ENCODE data around the gene GSN.

The GSN gene

DNA sequence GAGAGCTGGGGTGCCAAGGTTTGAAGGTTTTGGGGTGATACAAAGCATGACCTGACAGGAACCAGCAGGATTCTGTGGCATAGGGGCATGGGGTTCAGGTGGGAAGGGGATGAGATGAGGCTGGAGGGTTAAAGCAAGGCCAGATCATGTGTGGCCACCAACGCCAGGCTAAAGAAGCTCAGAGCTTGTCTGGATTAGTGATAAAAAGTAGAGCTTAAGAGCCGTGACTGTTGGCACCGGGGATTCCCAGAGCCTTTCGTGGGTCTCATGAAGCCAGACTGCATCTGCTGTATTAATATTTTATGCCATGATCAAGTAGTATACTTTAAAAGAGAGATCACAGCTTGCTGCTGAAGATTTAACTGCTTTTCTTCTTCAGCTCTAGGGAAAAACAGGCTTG, 8.5 kb upstream of the GSN start:
- Histone ChIP-seq H3K36me3 (ENCODE audit: insufficient read depth) (no peaks in the 10 kb centered on the region), H3K4me2 (no peak overlapping the region), H3K4me3 (IDR thresholded peaks at IDR 0.05; ENCODE audit: insufficient read depth, low read depth, low read length) (no peak overlapping the region), H3K9ac (no peak overlapping the region), H3K79me2 (ENCODE audit: insufficient read depth, low read depth) (no peaks in the 10 kb centered on the region), H4K20me1 (ENCODE audit: insufficient read depth) (no peaks in the 10 kb centered on the region), H2AFZ (ENCODE audit: low read depth) (no peak overlapping the region), H3K27ac (no peak overlapping the region), H3K27me3 (ENCODE audit: insufficient read depth, low read depth) (no peaks in the 10 kb centered on the region), H3K4me1 (ENCODE audit: low read depth, poor library complexity, severe bottlenecking) (no peaks in the 10 kb centered on the region)
- TF ChIP-seq, protein P1, sequence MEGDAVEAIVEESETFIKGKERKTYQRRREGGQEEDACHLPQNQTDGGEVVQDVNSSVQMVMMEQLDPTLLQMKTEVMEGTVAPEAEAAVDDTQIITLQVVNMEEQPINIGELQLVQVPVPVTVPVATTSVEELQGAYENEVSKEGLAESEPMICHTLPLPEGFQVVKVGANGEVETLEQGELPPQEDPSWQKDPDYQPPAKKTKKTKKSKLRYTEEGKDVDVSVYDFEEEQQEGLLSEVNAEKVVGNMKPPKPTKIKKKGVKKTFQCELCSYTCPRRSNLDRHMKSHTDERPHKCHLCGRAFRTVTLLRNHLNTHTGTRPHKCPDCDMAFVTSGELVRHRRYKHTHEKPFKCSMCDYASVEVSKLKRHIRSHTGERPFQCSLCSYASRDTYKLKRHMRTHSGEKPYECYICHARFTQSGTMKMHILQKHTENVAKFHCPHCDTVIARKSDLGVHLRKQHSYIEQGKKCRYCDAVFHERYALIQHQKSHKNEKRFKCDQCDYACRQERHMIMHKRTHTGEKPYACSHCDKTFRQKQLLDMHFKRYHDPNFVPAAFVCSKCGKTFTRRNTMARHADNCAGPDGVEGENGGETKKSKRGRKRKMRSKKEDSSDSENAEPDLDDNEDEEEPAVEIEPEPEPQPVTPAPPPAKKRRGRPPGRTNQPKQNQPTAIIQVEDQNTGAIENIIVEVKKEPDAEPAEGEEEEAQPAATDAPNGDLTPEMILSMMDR (conservative IDR thresholded peaks at IDR 0.05; ENCODE audit: low read depth, low read length): no peak

DNA sequence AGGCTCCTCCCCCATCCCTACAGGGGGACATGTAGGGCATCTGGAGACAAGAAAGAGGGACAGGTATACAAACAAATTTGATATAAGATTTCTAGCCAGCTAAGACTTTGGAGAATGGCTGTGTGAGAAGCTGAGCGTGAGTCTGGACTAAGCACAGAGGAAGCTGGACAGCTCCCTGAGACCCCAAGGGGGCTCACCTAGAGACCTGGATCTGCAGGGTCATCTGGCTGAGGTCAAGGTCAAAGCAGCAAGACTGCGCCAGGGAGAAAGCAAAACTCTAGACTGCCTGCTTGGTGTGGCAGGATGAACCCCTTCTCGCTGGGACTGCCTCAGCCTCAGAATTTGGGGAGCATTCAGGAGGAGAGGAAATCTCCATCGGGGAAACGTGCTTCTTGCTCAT, 8.0 kb upstream of the GSN start:
- no peaks in the 10 kb centered on the region for H3K79me2 ChIP-seq (ENCODE audit: insufficient read depth, low read depth)
- no peak overlapping the region for H3K4me2 ChIP-seq
- no peak overlapping the region for H3K4me3 ChIP-seq (IDR thresholded peaks at IDR 0.05; ENCODE audit: insufficient read depth, low read depth, low read length)
- H3K27ac ChIP-seq: no peak overlapping the region
- no peaks in the 10 kb centered on the region for H4K20me1 ChIP-seq (ENCODE audit: insufficient read depth)
- H3K27me3 ChIP-seq (ENCODE audit: insufficient read depth, low read depth): no peaks in the 10 kb centered on the region
- no peaks in the 10 kb centered on the region for H3K36me3 ChIP-seq (ENCODE audit: insufficient read depth)
- H3K9ac ChIP-seq: no peak overlapping the region
- TF ChIP-seq, protein P1 (conservative IDR thresholded peaks at IDR 0.05; ENCODE audit: low read depth, low read length): no peak
- H2AFZ ChIP-seq (ENCODE audit: low read depth): no peak overlapping the region
- no peaks in the 10 kb centered on the region for H3K4me1 ChIP-seq (ENCODE audit: low read depth, poor library complexity, severe bottlenecking)

DNA sequence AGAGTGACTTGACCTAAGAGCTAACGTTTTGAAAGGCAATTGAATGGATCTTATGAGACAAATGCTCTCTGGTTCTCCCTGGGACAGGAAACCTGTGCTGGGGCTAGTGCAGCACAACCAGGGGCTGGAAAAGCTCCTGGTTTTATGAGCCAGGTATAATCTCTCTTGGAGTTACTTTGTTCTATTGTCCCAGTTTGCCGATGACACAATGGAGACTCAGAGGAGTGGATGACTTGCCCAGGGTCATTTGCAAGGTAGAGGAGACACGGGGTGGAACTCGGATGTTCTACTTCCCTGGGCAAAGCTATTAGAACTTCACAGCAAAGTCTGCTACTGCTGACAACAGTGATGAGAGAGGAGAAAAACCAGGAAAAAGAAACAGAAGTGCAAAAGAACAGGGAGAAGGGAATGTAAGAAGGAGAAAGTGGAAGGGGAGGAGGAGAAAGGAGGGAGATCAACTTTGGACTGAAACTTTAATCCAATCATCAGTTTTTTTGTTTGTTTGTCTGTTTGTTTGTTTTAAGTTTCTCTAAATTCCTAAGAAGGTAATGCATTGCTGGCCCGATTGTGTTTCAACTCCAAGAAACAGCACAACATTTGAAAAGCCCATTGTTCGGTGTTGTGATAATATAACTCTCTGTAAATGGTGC, 7.4 kb upstream of the GSN start:
- Histone ChIP-seq H2AFZ (ENCODE audit: low read depth) (no peak overlapping the region), H3K27me3 (ENCODE audit: insufficient read depth, low read depth) (no peaks in the 10 kb centered on the region), H4K20me1 (ENCODE audit: insufficient read depth) (no peaks in the 10 kb centered on the region), H3K9ac (no peak overlapping the region), H3K27ac (no peak overlapping the region), H3K36me3 (ENCODE audit: insufficient read depth) (no peaks in the 10 kb centered on the region), H3K4me2 (no peak overlapping the region), H3K4me1 (ENCODE audit: low read depth, poor library complexity, severe bottlenecking) (no peaks in the 10 kb centered on the region), H3K4me3 (IDR thresholded peaks at IDR 0.05; ENCODE audit: insufficient read depth, low read depth, low read length) (no peak overlapping the region), H3K79me2 (ENCODE audit: insufficient read depth, low read depth) (no peaks in the 10 kb centered on the region)
- TF ChIP-seq, protein P1 (conservative IDR thresholded peaks at IDR 0.05; ENCODE audit: low read depth, low read length): no peak

DNA sequence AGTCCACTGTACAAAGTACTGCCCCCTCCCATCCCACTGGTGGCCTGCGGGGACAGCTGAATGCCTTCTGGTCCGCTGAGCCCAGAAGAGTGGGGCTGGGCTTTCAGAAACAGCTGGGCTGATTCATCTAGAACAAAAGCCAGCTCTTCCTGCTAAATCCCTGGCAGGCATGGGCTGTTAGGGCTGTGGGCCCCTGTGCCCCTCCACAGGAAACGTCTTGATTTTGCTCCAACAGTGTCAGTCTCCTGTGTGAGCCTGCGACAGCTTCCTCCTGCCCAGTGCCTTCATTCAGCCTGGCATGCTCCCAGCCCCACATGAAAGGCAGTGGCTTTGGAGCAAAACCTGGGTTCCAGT, 6.9 kb upstream of the GSN start:
- TF ChIP-seq, protein P1 (conservative IDR thresholded peaks at IDR 0.05; ENCODE audit: low read depth, low read length): no peak
- no peak overlapping the region for H3K9ac ChIP-seq
- H3K79me2 ChIP-seq (ENCODE audit: insufficient read depth, low read depth): no peaks in the 10 kb centered on the region
- no peaks in the 10 kb centered on the region for H4K20me1 ChIP-seq (ENCODE audit: insufficient read depth)
- H2AFZ ChIP-seq (ENCODE audit: low read depth): no peak overlapping the region
- H3K4me1 ChIP-seq (ENCODE audit: low read depth, poor library complexity, severe bottlenecking): no peaks in the 10 kb centered on the region
- H3K27ac ChIP-seq: no peak overlapping the region
- H3K4me2 ChIP-seq: no peak overlapping the region
- no peak overlapping the region for H3K4me3 ChIP-seq (IDR thresholded peaks at IDR 0.05; ENCODE audit: insufficient read depth, low read depth, low read length)
- H3K36me3 ChIP-seq (ENCODE audit: insufficient read depth): no peaks in the 10 kb centered on the region
- no peaks in the 10 kb centered on the region for H3K27me3 ChIP-seq (ENCODE audit: insufficient read depth, low read depth)

All from KMS-11 (cell line).